Right atrium auricular region (tissue), 2 donors: ENCODE results near the gene KIF2C. TPM values are rescaled to one million over a fixed set of nuclear protein-coding genes. Genes with fewer than 3 reads are reported as not detected.
"Not testable (repeated sequence)": the region's sequence is repeated elsewhere in the genome, so short reads cannot be mapped to it uniquely, and the experiment has no call there.

Experiments
- DNase-seq: peaks from one replicate; pipeline ENCODE4 v3.0.0-alpha.2; 2019; ENCODE audit warnings: low spot score
- H3K27ac ChIP-seq, 2 donors: fragments of 200-600 bp; sonication (generic); 1 replicate in 1 of 2; 2 replicates in 1 of 2; pipeline ENCODE4 v1.5.1; 2016 to 2019
- H3K27me3 ChIP-seq, 2 donors: fragments of 200-600 bp; sonication (generic); one replicate each; pipeline versions ENCODE4 v1.5.1 to v1.6.0; 2017 to 2019
- H3K36me3 ChIP-seq: fragments of 200-600 bp; sonication (generic); one replicate; pipeline ENCODE4 v1.5.1; 2016
- H3K4me1 ChIP-seq, 2 donors: fragments of 200-600 bp; sonication (generic); one replicate each; pipeline versions ENCODE4 v1.5.1 to v1.6.0; 2017 to 2019
- H3K4me3 ChIP-seq, 2 donors: fragments of 200-600 bp; sonication (generic); 1 replicate in 1 of 2; 2 replicates in 1 of 2; pipeline ENCODE4 v1.5.1; 2017 to 2019; ENCODE audit warnings: mild to moderate bottlenecking in 1 of 2, moderate library complexity in 1 of 2
- H3K9me3 ChIP-seq, 2 donors: fragments of 200-600 bp; sonication (generic); one replicate each; pipeline ENCODE4 v1.5.1; 2019
- total RNA-seq, 2 donors: library from RNA; depleted of rRNA; stranded (reverse); fragments of >200 nt; gene quantifications; one replicate each; pipeline ENCODE4 v1.1.0, GENCODE V29; 2016
- TF ChIP-seq, protein P1 (sequence below), 2 donors: fragments of 200-600 bp; sonication (generic); IDR thresholded peaks; one replicate each; pipeline ENCODE4 v1.5.1; 2019; ENCODE audit warnings: antibody characterized with exemption in 2 of 2

KIF2C gene
- total RNA-seq, 2 donors from 2014 or later, result 0.67 to 1.3 TPM

GRCh38 chr1:44790968-44791801, 51.5 kb downstream of the KIF2C start:
- Histone ChIP-seq H3K27me3 (no peaks in the 10 kb centered on the region), H3K4me1 (peaks cover 0 to 6% of the 10 kb centered on the region in 2 donors), H3K4me3 (no peak overlapping the region), H3K9me3 (no peaks in the 10 kb centered on the region), H3K27ac (no peak overlapping the region), H3K36me3 (no peaks in the 10 kb centered on the region)
- TF ChIP-seq, protein P1, sequence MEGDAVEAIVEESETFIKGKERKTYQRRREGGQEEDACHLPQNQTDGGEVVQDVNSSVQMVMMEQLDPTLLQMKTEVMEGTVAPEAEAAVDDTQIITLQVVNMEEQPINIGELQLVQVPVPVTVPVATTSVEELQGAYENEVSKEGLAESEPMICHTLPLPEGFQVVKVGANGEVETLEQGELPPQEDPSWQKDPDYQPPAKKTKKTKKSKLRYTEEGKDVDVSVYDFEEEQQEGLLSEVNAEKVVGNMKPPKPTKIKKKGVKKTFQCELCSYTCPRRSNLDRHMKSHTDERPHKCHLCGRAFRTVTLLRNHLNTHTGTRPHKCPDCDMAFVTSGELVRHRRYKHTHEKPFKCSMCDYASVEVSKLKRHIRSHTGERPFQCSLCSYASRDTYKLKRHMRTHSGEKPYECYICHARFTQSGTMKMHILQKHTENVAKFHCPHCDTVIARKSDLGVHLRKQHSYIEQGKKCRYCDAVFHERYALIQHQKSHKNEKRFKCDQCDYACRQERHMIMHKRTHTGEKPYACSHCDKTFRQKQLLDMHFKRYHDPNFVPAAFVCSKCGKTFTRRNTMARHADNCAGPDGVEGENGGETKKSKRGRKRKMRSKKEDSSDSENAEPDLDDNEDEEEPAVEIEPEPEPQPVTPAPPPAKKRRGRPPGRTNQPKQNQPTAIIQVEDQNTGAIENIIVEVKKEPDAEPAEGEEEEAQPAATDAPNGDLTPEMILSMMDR (IDR thresholded peaks at IDR 0.05), result no peak
- DNase-seq, result no peak

DNA sequence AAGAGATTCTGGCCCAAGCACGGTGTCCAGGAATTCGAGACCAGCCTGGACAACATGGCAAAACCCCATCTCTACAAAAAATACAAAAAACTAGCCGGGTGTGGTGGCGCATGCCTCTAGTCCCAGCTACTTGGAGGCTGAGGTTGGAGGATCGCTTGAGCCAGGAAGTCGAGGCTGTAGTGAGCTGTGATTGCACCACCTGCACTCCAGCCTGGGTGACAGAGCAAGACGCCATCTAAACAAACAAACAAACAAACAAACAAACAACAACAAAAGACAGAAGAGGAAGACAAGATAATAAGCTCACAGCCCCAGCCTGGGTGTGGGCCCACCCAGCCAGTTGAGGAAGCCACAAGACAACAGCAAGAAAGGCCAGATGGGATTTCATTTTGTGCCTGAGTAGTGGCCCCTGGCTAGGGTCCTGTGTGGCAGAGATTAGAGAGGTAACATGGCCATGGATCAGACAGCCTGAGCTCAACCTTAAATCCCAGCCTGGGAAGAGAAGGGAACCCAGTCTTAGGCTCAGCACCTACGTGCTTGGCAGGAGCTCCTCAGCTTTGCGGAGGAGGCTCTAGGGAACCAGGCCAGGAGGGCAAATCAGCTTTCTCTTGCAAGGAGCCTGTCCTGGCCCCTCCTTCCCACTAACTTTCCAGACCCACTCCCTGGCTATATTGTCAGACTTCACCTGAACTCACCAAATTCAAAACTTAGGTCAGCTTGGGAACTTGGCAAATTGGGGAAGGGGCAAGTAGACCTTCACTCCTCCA, 53.3 kb downstream of the KIF2C start:
- TF ChIP-seq, protein P1 (IDR thresholded peaks at IDR 0.05), result no peak

DNA sequence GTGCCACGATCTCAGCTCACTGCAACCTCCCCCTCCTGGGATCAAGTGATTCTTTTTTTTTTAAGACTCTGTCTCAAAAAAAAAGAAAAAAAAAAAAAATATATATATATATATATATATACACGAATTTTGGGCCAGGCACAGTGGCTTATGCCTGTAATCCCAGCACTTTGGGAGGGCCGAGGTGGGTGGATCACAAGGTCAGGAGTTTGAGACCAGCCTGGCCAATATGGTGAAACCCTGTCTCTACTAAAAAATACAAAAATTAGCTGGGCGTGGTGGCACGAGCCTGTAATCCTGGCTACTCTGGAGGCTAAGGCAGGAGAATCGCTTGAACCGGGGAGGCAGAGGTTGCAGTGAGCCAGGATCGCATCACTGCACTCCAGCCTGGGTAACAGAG, 58.2 kb downstream of the KIF2C start:
- not testable (repeated sequence) for H3K36me3 ChIP-seq, H3K27ac ChIP-seq, H3K27me3 ChIP-seq, H3K9me3 ChIP-seq, DNase-seq, H3K4me3 ChIP-seq
- H3K4me1 ChIP-seq, result peaks cover 0 to 23% of the 10 kb centered on the region in 2 donors

More for the DNA sequence above, 53.3 kb downstream of the KIF2C start:
- Histone ChIP-seq H3K27me3 (no peaks in the 10 kb centered on the region), H3K4me3 (no peak overlapping the region), H3K27ac (no peak overlapping the region), H3K9me3 (no peaks in the 10 kb centered on the region), H3K36me3 (no peaks in the 10 kb centered on the region), H3K4me1 (no peaks in the 10 kb centered on the region)
- DNase-seq, result no peak

DNA sequence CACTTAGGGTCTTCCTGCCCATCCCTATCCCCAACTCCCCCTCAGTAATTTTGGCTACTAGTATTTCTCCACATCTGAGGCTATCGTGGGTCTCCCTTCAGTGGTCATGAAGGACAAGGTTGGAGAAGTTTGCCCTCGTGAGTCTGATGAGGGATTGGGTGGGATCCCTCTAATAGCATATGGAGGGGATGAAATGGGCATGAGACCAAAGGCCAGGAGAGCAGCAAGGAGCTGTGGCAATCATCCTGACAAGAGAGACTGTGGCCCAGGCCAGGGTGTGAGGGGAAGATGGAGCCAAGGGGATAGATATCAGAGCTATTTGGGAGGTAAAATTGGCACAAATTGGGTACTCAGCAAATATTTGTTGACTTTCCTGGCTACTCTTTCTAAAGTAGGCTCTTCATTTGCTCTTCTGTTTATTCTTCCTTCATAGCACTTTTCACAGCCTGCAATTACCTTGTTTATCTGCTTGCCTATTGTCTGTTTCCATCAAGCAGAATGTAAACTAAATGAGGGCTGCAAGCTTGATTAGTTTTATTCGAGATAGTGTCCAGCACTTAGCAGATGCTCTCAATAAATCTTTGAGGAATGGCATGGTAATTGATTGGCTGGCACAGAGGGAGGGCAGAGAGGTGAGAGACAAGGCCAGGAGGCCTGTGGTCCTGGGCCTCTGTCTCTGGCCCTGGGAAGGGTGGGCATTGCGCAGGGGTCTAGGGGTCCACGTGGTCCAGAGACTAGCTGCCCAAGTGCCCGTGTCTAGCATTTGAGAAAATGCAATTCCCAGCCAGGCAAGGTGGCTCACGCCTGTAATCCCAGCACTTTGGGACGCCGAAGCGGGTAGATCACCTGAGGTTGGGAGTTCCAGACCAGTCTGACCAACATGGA, 59.1 kb downstream of the KIF2C start:
- no peak for DNase-seq
- H3K9me3 ChIP-seq, result no peaks in the 10 kb centered on the region
- peak overlapping the region in 1 of 2 donors; percentile 89 for H3K27ac ChIP-seq
- peaks cover 13% of the 10 kb centered on the region for H3K36me3 ChIP-seq
- H3K4me1 ChIP-seq, result peaks cover 0 to 31% of the 10 kb centered on the region in 2 donors
- no peak overlapping the region for H3K4me3 ChIP-seq
- TF ChIP-seq, protein P1 (IDR thresholded peaks at IDR 0.05), result no peak
- H3K27me3 ChIP-seq, result no peaks in the 10 kb centered on the region

DNA sequence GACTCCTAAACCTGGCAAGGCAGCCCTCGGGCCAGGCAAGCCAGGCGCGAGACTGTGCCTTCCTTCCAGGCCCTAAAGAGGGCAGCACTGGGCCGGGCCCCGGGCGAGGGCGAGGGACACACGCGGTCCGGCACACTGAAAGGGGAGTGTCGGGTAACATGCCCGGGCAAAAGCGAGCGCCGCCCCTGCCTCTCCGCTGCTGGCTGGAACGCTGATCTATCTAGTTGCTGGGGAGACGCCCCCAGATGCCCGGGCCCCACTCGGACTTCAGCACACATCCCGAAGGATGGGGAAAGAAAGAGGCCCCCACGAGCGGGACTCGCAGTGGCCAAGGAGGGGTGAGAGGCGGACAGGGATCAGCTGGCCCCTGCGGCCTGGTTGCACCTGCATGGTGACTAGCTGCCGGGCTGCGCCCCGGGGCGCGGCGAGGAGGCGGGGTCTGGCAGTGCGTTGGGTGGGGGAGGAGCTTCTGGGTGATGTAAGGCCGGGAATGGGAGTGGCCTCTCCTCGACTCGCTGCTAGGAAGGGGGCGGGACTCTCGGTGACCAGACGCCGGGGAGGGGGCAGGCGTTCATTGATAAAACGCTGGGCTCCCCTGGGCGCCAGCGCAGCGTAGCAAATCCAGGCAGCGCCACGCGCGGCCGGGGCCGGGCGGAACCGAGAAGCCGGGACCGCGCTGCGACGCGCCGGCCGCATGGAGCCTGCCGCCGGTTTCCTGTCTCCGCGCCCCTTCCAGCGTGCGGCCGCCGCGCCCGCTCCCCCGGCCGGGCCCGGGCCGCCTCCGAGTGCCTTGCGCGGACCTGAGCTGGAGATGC, 60.3 kb downstream of the KIF2C start, which contains the start of gene PLK3:
PLK3 (plus strand) TSS at position 608 of the 815 bp plus-strand sequence; CDS start at position 695, 87 bp downstream.
- Histone ChIP-seq H3K36me3 (peaks cover 26% of the 10 kb centered on the region), H3K4me1 (peaks cover 0 to 40% of the 10 kb centered on the region in 2 donors), H3K9me3 (no peaks in the 10 kb centered on the region), H3K27me3 (no peaks in the 10 kb centered on the region), H3K4me3 (peak within 1 kb of the TSS; percentile 78 to 92), H3K27ac (peak within 1 kb of the TSS; percentile 89 to 93)
- peak; percentile 98 for DNase-seq
- TF ChIP-seq, protein P1 (IDR thresholded peaks at IDR 0.05), result peak; percentile 61 to 97
